ENCODE data around the gene VEGFB.

VEGFB gene

DNA sequence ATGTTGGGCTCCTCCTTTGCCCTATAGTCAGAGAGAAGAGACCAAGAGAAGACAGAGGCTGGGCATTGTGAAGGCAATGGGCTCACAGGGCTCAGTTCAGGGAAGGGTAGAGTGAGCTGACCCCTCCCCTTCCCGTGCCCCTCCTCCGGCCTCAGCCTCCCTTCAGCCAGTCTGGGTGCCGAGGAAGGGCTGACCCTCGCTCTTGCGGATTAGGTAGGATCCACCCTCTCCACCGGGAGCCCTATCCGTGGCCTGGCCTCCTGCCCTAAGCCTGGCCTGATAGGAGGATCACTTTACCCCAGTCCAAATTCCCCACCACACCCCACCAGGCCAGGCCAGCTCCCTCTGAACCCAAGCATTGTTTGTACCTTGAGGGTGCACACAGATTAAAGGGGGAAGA is 14.2 kb downstream of the VEGFB start:
- no peaks in the 10 kb centered on the region for H3K9me3 ChIP-seq (ENCODE audit: insufficient read depth, low read length)
- no peaks in the 10 kb centered on the region for H3K27me3 ChIP-seq (ENCODE audit: low read depth, low read length)
- no peak overlapping the region for H2AFZ ChIP-seq (ENCODE audit: low read depth, low read length)
- peaks cover 55% of the 10 kb centered on the region for H3K79me2 ChIP-seq (ENCODE audit: low read length)
- TF ChIP-seq EZH2phosphoT487 (IDR thresholded peaks at IDR 0.05; ENCODE audit: low read depth) = no peak
- TF ChIP-seq, protein P1, sequence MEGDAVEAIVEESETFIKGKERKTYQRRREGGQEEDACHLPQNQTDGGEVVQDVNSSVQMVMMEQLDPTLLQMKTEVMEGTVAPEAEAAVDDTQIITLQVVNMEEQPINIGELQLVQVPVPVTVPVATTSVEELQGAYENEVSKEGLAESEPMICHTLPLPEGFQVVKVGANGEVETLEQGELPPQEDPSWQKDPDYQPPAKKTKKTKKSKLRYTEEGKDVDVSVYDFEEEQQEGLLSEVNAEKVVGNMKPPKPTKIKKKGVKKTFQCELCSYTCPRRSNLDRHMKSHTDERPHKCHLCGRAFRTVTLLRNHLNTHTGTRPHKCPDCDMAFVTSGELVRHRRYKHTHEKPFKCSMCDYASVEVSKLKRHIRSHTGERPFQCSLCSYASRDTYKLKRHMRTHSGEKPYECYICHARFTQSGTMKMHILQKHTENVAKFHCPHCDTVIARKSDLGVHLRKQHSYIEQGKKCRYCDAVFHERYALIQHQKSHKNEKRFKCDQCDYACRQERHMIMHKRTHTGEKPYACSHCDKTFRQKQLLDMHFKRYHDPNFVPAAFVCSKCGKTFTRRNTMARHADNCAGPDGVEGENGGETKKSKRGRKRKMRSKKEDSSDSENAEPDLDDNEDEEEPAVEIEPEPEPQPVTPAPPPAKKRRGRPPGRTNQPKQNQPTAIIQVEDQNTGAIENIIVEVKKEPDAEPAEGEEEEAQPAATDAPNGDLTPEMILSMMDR (IDR thresholded peaks at IDR 0.05; ENCODE audit: low read depth, low read length) = no peak
- no peak overlapping the region for H3K4me2 ChIP-seq (ENCODE audit: low read length)
- H3K4me1 ChIP-seq (ENCODE audit: low read length) = peaks cover 38% of the 10 kb centered on the region
- H3K4me3 ChIP-seq (ENCODE audit: low read length) = no peak overlapping the region
- peaks cover 8% of the 10 kb centered on the region; the same call in 1 of the 2 replicates for H4K20me1 ChIP-seq (ENCODE audit: insufficient read depth, low read length)
- no peak overlapping the region for H3K9ac ChIP-seq (ENCODE audit: low read length)
- H3K27ac ChIP-seq (ENCODE audit: low read length) = no peak overlapping the region
- H3K36me3 ChIP-seq (replicated peaks; ENCODE audit: low read depth, low read length) = peaks cover 7% of the 10 kb centered on the region

DNA sequence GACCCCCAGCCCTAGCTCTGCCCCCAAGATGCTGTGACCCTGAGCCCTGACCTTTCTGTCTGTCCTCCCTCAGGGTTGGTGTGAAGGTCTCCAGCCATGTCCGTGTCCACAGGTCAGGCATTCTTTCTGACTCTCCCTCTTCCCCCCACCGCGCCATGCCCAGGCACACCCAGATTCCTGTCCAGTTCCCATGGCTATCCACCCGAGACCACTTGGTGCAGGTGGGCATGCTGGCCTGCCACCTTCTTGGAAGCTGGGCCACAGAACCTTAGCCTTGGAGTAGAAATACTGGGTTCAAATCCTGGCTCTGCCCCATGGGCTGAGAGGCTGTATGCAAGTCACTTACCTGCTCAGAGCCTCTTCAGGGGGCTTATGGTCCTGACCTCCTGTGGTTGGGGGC is 14.7 kb downstream of the VEGFB start:
- no peak overlapping the region for H3K27ac ChIP-seq (ENCODE audit: low read length)
- peaks cover 2% of the 10 kb centered on the region for H3K36me3 ChIP-seq (replicated peaks; ENCODE audit: low read depth, low read length)
- TF ChIP-seq EZH2phosphoT487 (IDR thresholded peaks at IDR 0.05; ENCODE audit: low read depth) = no peak
- TF ChIP-seq, protein P1 (IDR thresholded peaks at IDR 0.05; ENCODE audit: low read depth, low read length) = no peak
- H3K4me2 ChIP-seq (ENCODE audit: low read length) = no peak overlapping the region
- H4K20me1 ChIP-seq (ENCODE audit: insufficient read depth, low read length) = peaks cover 11% of the 10 kb centered on the region; the same call in 1 of the 2 replicates
- no peak overlapping the region for H3K4me3 ChIP-seq (ENCODE audit: low read length)
- no peaks in the 10 kb centered on the region for H3K9me3 ChIP-seq (ENCODE audit: insufficient read depth, low read length)
- peaks cover 40% of the 10 kb centered on the region for H3K4me1 ChIP-seq (ENCODE audit: low read length)
- H2AFZ ChIP-seq (ENCODE audit: low read depth, low read length) = no peak overlapping the region
- peaks cover 52% of the 10 kb centered on the region for H3K79me2 ChIP-seq (ENCODE audit: low read length)
- H3K9ac ChIP-seq (ENCODE audit: low read length) = no peak overlapping the region
- H3K27me3 ChIP-seq (ENCODE audit: low read depth, low read length) = no peaks in the 10 kb centered on the region

DNA sequence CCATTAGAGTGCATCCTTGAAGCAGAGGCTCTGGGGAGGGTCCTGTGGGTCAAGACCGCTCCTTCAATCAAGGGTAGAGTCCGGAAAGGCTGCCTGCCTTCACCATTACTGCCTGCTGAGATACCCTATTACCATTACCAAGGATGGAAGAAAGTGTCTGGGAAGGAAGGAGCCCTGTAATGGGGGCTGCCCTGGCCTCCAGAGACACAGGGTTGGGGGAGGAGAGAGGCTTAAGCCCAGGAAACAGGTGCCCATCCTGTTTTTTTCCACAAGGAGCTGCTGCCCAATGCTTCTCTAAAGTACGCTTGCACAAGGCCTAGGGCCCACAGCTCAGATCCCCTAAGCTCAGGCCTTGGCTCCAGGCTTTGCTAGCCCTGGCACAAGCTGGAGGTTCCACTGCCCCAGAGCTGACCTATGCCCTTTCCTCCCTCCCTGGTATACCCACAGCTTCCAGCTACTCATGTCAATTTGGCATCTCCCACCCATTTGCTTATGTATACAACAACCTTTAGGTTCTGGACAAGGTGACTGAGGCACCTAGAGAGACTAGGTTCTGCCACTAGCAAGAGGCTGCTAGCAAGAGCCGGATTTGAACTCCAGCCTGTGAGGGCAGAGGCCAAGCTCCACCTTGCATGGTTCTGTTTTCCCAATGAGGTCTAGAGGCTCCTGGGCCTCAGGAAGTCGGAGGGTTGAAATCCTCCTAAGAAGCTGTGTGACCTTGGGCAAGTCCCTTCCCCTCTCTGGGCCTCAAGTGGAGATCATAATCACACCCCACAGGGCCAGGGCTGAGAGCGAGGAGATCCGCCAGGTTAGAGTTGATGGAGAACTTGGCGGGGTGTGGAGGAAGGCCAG is 15.4 kb downstream of the VEGFB start:
- Histone ChIP-seq H3K27me3 (ENCODE audit: low read depth, low read length) (no peaks in the 10 kb centered on the region), H4K20me1 (ENCODE audit: insufficient read depth, low read length) (peaks cover 11% of the 10 kb centered on the region; the same call in 1 of the 2 replicates), H3K79me2 (ENCODE audit: low read length) (peaks cover 45% of the 10 kb centered on the region), H3K4me3 (ENCODE audit: low read length) (no peak overlapping the region), H3K9me3 (ENCODE audit: insufficient read depth, low read length) (no peaks in the 10 kb centered on the region), H3K36me3 (replicated peaks; ENCODE audit: low read depth, low read length) (no peaks in the 10 kb centered on the region), H2AFZ (ENCODE audit: low read depth, low read length) (no peak overlapping the region), H3K4me2 (ENCODE audit: low read length) (peak overlapping the region; percentile 92; the same call in 1 of the 2 replicates), H3K27ac (ENCODE audit: low read length) (no peak overlapping the region), H3K4me1 (ENCODE audit: low read length) (peaks cover 39% of the 10 kb centered on the region), H3K9ac (ENCODE audit: low read length) (no peak overlapping the region)
- no peak for TF ChIP-seq EZH2phosphoT487 (IDR thresholded peaks at IDR 0.05; ENCODE audit: low read depth)
- TF ChIP-seq, protein P1 (IDR thresholded peaks at IDR 0.05; ENCODE audit: low read depth, low read length) = no peak

DNA sequence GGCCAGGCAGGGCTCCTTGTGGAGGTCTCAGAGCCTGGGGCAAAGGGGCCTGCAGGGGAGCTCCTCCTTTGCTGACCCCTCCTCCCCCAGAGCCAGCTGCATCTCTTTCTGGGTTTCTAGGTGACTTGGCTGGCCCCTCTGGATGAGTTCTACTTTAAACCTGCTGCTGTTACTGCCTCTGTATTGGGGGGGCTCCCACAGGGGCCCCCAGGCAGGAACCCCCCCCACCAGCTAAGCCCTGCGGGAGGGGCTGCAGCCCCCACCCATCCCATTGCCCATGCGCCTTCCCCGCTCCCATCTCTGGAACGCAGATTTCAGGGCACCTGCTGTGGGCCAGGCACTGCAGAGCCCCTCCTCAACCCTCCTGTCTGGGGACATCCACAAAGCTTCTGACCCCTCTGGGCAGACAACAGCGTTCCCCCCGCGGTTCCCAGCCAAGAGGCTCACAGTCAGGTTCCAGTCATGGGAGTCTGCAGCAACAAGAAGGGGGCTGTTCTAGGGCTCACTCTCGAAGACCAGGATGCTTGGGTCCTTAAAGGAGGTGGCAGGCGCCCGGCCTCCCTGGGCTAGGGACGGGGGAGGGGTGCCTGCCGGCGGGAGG is 16.1 kb downstream of the VEGFB start:
- no peaks in the 10 kb centered on the region for H3K36me3 ChIP-seq (replicated peaks; ENCODE audit: low read depth, low read length)
- H3K9me3 ChIP-seq (ENCODE audit: insufficient read depth, low read length) = no peaks in the 10 kb centered on the region
- peak overlapping the region; percentile 93 for H3K4me3 ChIP-seq (ENCODE audit: low read length)
- H4K20me1 ChIP-seq (ENCODE audit: insufficient read depth, low read length) = peaks cover 11% of the 10 kb centered on the region; the same call in 1 of the 2 replicates
- TF ChIP-seq EZH2phosphoT487 (IDR thresholded peaks at IDR 0.05; ENCODE audit: low read depth) = no peak
- TF ChIP-seq, protein P1 (IDR thresholded peaks at IDR 0.05; ENCODE audit: low read depth, low read length) = no peak
- H3K4me2 ChIP-seq (ENCODE audit: low read length) = peak overlapping the region; percentile 92
- peak overlapping the region; percentile 75 for H3K9ac ChIP-seq (ENCODE audit: low read length)
- H3K4me1 ChIP-seq (ENCODE audit: low read length) = peaks cover 33% of the 10 kb centered on the region
- no peak overlapping the region for H3K27ac ChIP-seq (ENCODE audit: low read length)
- H3K79me2 ChIP-seq (ENCODE audit: low read length) = peaks cover 38% of the 10 kb centered on the region
- H3K27me3 ChIP-seq (ENCODE audit: low read depth, low read length) = no peaks in the 10 kb centered on the region
- H2AFZ ChIP-seq (ENCODE audit: low read depth, low read length) = 0 out of 2 replicates have a peak overlapping the region, but pooled peaks have one; percentile 14
